Endothelial cell (in vitro differentiated cells): ENCODE measurements around the gene BORCS5. TPM values are rescaled to one million over a fixed set of nuclear protein-coding genes. Genes with fewer than 3 reads are reported as not detected.
"Not testable (repeated sequence)": the region's sequence is repeated elsewhere in the genome, so short reads cannot be mapped to it uniquely, and the experiment has no call there.

Experiments used
- DNase-seq: peaks from one replicate; pipeline ENCODE4 v3.0.0; 2021; ENCODE audit warnings: low spot score
- H3K27ac Mint-ChIP-seq: one replicate; pipeline ENCODE4 v1.8.0; 2021; ENCODE audit warnings: mixed read lengths, inconsistent platforms; ENCODE audit not compliant: unreplicated experiment
- H3K27me3 Mint-ChIP-seq: one replicate; pipeline ENCODE4 v1.8.0; 2021; ENCODE audit warnings: mild to moderate bottlenecking, moderate library complexity, mixed read lengths, inconsistent platforms; ENCODE audit not compliant: unreplicated experiment
- H3K36me3 Mint-ChIP-seq: one replicate; pipeline ENCODE4 v1.8.0; 2021; ENCODE audit warnings: mild to moderate bottlenecking, low read depth, mixed read lengths, inconsistent platforms; ENCODE audit not compliant: unreplicated experiment
- H3K4me1 Mint-ChIP-seq: one replicate; pipeline ENCODE4 v1.8.0; 2021; ENCODE audit warnings: mild to moderate bottlenecking, mixed read lengths, inconsistent platforms; ENCODE audit not compliant: unreplicated experiment
- H3K4me3 Mint-ChIP-seq: one replicate; pipeline ENCODE4 v1.8.0; 2021; ENCODE audit warnings: mild to moderate bottlenecking, mixed read lengths, inconsistent platforms; ENCODE audit not compliant: unreplicated experiment
- H3K9me3 Mint-ChIP-seq: one replicate; pipeline ENCODE4 v1.8.0; 2021; ENCODE audit warnings: mixed read lengths, inconsistent platforms; ENCODE audit not compliant: unreplicated experiment
- long read RNA-seq: library from polyadenylated mRNA; unstranded; transcript quantifications from one replicate; pipeline ENCODE4 v2.0.0, GENCODE V29; 2020; ENCODE audit not compliant: unreplicated experiment
- total RNA-seq: library from RNA; stranded (reverse); fragmentation: NEBNext Ultra II Directional; extraction: Animal tissue kit (Norgen Biotek cat#: 25700); gene quantifications from one replicate; pipeline ENCODE4 v1.2.1, GENCODE V29; 2021; ENCODE audit not compliant: unreplicated experiment
- TF ChIP-seq, protein P1 (sequence below): fragments of 200-600 bp; sonication (generic); IDR thresholded peaks from one replicate; pipeline ENCODE4 v1.5.0; 2021; ENCODE audit warnings: antibody characterized with exemption; ENCODE audit not compliant: unreplicated experiment

BORCS5 gene
- total RNA-seq, result 10.4 TPM
- long read RNA-seq, full-length matches to known transcripts, result 3 of 4 reads
- long read RNA-seq, partial matches to known transcripts, result 0 of 4 reads
- long read RNA-seq, other reads (novel, unspliced or antisense), result 1 of 4 reads

DNA sequence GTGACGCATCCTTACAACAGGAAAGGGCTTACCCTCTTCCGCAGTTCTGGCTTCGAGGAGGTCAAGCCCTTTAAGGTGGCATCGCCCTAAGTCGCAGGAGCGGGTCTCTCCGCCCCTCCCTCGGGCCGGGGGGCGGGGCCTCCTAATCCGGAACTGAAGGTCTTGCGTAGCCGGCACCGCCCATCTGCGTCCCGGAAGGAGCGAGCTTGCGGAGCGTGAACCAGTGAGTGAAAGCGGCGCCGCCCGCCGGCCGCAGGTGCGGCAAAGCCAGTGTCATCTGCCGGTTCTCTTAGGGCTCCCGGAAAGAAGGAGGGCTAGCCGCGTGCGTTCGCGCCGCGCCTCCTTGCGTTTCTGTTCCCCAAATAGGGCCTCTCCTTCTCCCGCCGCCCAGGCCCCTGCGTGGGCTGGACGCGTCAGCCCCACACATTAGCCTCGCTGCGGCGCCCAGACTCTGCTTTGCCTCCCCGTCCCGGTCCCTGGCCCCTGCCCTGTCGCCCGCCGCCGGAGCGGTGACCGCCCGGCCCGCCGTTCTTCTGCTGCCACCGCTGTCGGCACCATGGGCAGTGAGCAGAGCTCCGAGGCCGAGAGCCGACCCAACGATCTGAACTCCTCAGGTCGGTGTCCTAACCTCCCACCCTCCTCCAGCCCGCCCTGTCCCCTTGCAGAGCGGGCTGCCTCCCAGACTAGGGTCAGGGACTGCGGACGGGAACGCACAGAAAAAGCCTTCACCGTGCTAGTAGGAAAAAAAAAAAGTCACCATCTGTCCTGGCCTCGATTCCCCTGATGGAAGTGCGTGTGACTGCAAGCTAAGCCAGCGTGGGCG lies at the start of gene BORCS5:
Gene BORCS5 (plus strand): TSS at position 183 of the 823 bp plus-strand sequence. CDS start 374 bp downstream, at position 557.
- Mint-ChIP-seq H3K4me3 (peak within 1 kb of the TSS; percentile 96), H3K36me3 (no peaks in the 10 kb centered on the region), H3K4me1 (peaks cover 21% of the 10 kb centered on the region), H3K9me3 (no peaks in the 10 kb centered on the region), H3K27me3 (peaks cover 7% of the 10 kb centered on the region), H3K27ac (peak within 1 kb of the TSS; percentile 80)
- TF ChIP-seq, protein P1, sequence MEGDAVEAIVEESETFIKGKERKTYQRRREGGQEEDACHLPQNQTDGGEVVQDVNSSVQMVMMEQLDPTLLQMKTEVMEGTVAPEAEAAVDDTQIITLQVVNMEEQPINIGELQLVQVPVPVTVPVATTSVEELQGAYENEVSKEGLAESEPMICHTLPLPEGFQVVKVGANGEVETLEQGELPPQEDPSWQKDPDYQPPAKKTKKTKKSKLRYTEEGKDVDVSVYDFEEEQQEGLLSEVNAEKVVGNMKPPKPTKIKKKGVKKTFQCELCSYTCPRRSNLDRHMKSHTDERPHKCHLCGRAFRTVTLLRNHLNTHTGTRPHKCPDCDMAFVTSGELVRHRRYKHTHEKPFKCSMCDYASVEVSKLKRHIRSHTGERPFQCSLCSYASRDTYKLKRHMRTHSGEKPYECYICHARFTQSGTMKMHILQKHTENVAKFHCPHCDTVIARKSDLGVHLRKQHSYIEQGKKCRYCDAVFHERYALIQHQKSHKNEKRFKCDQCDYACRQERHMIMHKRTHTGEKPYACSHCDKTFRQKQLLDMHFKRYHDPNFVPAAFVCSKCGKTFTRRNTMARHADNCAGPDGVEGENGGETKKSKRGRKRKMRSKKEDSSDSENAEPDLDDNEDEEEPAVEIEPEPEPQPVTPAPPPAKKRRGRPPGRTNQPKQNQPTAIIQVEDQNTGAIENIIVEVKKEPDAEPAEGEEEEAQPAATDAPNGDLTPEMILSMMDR, result no peak
- DNase-seq, result peak; percentile 90

DNA sequence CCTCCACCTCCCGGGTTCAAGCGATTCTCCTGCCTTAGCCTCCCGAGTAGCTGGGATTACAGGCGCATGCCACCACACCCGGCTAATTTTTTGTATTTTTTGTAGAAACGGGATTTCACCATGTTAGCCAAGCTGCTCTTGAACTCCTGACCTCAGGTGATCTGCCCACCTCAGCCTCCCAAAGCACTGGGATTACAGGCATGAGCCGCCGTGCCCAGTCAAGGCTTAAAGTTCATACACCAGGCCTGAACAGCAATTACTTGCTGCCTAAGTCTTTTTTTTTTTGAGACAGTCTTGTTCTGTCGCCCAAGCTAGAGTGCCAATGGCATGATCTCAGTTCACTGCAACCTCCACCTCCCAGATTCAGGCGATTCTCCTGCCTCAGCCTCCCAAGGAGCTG lies 46.2 kb upstream of the BORCS5 start:
- not testable (repeated sequence) for H3K36me3 Mint-ChIP-seq, H3K4me3 Mint-ChIP-seq, H3K27ac Mint-ChIP-seq, H3K9me3 Mint-ChIP-seq, DNase-seq, H3K27me3 Mint-ChIP-seq, H3K4me1 Mint-ChIP-seq

GRCh38 chr12:12315838-12316237 lies 41.0 kb upstream of the BORCS5 start:
- H3K27me3 Mint-ChIP-seq, result peaks cover 5% of the 10 kb centered on the region
- no peak overlapping the region for H3K4me3 Mint-ChIP-seq
- H3K4me1 Mint-ChIP-seq, result no peaks in the 10 kb centered on the region
- TF ChIP-seq, protein P1, result no peak
- no peak overlapping the region for H3K27ac Mint-ChIP-seq
- no peak for DNase-seq
- no peaks in the 10 kb centered on the region for H3K36me3 Mint-ChIP-seq
- no peaks in the 10 kb centered on the region for H3K9me3 Mint-ChIP-seq

DNA sequence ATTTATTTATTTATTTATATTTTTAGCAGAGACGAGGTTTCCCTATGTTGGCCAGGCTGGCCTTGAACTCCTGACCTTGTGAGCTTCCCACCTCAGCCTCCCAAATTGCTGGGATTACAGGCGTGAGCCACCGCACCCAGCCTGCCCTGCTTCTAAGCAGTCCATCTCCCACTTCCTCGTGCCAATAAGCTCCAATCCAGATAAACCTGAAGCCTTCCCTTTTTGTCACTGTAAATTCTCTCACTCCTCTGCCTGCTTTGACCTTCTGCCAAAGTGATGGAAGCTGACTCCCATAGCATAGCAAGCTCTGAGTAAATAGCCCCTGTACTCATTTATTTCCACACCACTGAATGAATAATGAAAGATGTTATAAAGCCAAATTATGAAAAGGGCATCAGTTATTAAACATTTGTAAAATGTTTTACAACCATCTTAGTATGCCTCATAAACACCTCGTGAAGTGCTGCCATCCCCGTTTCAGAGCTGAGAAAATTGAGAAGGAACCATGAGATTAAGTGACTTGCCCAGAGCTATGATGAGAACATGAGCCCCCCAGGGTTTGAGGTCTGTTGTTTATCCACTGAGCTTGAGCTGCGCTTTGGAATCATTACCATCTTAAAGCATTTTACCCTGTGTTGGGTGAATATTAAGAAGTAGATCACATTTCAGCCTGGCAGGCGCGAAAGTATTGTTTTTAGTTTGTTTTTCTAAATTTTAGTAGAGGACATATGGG lies 37.3 kb upstream of the BORCS5 start:
- Mint-ChIP-seq H3K27ac (no peak overlapping the region), H3K4me3 (no peak overlapping the region), H3K9me3 (no peaks in the 10 kb centered on the region), H3K36me3 (peaks cover 3% of the 10 kb centered on the region), H3K27me3 (peaks cover 1% of the 10 kb centered on the region), H3K4me1 (peaks cover 4% of the 10 kb centered on the region)
- DNase-seq, result no peak
- TF ChIP-seq, protein P1, result no peak

- Mint-ChIP-seq H3K9me3 (no peaks in the 10 kb centered on the region), H3K27ac (no peak overlapping the region), H3K27me3 (peaks cover 1% of the 10 kb centered on the region), H3K36me3 (peaks cover 7% of the 10 kb centered on the region), H3K4me1 (peaks cover 12% of the 10 kb centered on the region), H3K4me3 (peak overlapping the region; percentile 17)
- DNase-seq, result no peak
- TF ChIP-seq, protein P1, result no peak
These were observed 33.8 kb upstream of the BORCS5 start for GRCh38 chr12:12323118-12323517.
